ENCODE measurements around the gene CPA4. TPM values are rescaled to one million over a fixed set of nuclear protein-coding genes. Genes with fewer than 3 reads are reported as not detected.

The CPA4 gene
- total RNA-seq, 1 donor from 2014 or later = 0.16 TPM

- no peak for DNase-seq (ENCODE audit: low spot score)
- intact Hi-C loops (cut with DNase I) = no loop called here
Observed at GRCh38 chr7:130333832-130334231, 40.9 kb downstream of the CPA4 start.

- no peak for DNase-seq (ENCODE audit: low spot score)
- intact Hi-C loops (cut with DNase I) = no loop called here
Observed at GRCh38 chr7:130334274-130334673, 41.3 kb downstream of the CPA4 start.

GRCh38 chr7:130337410-130337971 is 44.5 kb downstream of the CPA4 start:
- DNase-seq (ENCODE audit: low spot score) = no peak
- intact Hi-C loops (cut with DNase I) = no loop called here

- no peak for DNase-seq (ENCODE audit: low spot score)
- intact Hi-C loops (cut with DNase I) = no loop called here
Observed at GRCh38 chr7:130338233-130338632, 45.3 kb downstream of the CPA4 start.

- intact Hi-C loops (cut with DNase I) = no loop called here
Observed at GRCh38 chr7:130341882-130342281, 48.9 kb downstream of the CPA4 start.

GRCh38 chr7:130342701-130343380 is 49.9 kb downstream of the CPA4 start:
- no peak for DNase-seq (ENCODE audit: low spot score)
- intact Hi-C loops (cut with DNase I) = no loop called here

More at GRCh38 chr7:130341882-130342281, 48.9 kb downstream of the CPA4 start:
- no peak for DNase-seq (ENCODE audit: low spot score)

GRCh38 chr7:130344271-130344866 is 51.4 kb downstream of the CPA4 start, which contains the start of gene CPA5:
Gene CPA5 (plus strand): TSS chr7:130344816. CDS start chr7:130346486, 1,670 bp downstream.
- intact Hi-C loops (cut with DNase I) = no loop called here
- DNase-seq (ENCODE audit: low spot score) = no peak

- DNase-seq (ENCODE audit: low spot score) = peak; percentile 62
- intact Hi-C loops (cut with DNase I) = no loop called here
Observed at GRCh38 chr7:130345136-130345535, 52.2 kb downstream of the CPA4 start.

GRCh38 chr7:130345725-130346124 is 52.8 kb downstream of the CPA4 start:
- intact Hi-C loops (cut with DNase I) = no loop called here
- peak; percentile 27 for DNase-seq (ENCODE audit: low spot score)

GRCh38 chr7:130346177-130346905 is 53.4 kb downstream of the CPA4 start:
- peak; percentile 71 for DNase-seq (ENCODE audit: low spot score)
- intact Hi-C loops (cut with DNase I) = no loop called here

GRCh38 chr7:130346941-130347340 is 54.0 kb downstream of the CPA4 start:
- DNase-seq (ENCODE audit: low spot score) = no peak
- intact Hi-C loops (cut with DNase I) = no loop called here

- DNase-seq (ENCODE audit: low spot score) = peak; percentile 57
- intact Hi-C loops (cut with DNase I) = loop anchor here (5.0 kb wide), 2 partner anchors 73 to 142 kb away; partner anchors contain the start of gene MEST
Observed at GRCh38 chr7:130349911-130350782, 57.2 kb downstream of the CPA4 start.

- peak; percentile 72 for DNase-seq (ENCODE audit: low spot score)
- intact Hi-C loops (cut with DNase I) = loop anchor here (5.0 kb wide), 2 partner anchors 74 to 141 kb away; partner anchors contain the start of gene MEST
Observed at GRCh38 chr7:130350945-130351790, 58.2 kb downstream of the CPA4 start.

GRCh38 chr7:130351791-130352090 is 58.8 kb downstream of the CPA4 start:
- intact Hi-C loops (cut with DNase I) = loop anchor here (5.0 kb wide), 2 partner anchors 74 to 141 kb away; partner anchors contain the start of gene MEST

GRCh38 chr7:130352194-130353074 is 59.5 kb downstream of the CPA4 start:
- peak; percentile 67 for DNase-seq (ENCODE audit: low spot score)
- intact Hi-C loops (cut with DNase I) = loop anchor here (5.0 kb wide), 2 partner anchors 75 to 140 kb away; partner anchors contain the start of gene MEST

More at GRCh38 chr7:130351791-130352090, 58.8 kb downstream of the CPA4 start:
- no peak for DNase-seq (ENCODE audit: low spot score)

- intact Hi-C loops (cut with DNase I) = loop anchor here (5.0 kb wide), 2 partner anchors 76 to 139 kb away; partner anchors contain the start of gene MEST
Observed at GRCh38 chr7:130353196-130353595, 60.2 kb downstream of the CPA4 start.

More at GRCh38 chr7:130353196-130353595, 60.2 kb downstream of the CPA4 start:
- DNase-seq (ENCODE audit: low spot score) = peak; percentile 71
